ENCODE data around the gene SYMPK.

Gene SYMPK

DNA sequence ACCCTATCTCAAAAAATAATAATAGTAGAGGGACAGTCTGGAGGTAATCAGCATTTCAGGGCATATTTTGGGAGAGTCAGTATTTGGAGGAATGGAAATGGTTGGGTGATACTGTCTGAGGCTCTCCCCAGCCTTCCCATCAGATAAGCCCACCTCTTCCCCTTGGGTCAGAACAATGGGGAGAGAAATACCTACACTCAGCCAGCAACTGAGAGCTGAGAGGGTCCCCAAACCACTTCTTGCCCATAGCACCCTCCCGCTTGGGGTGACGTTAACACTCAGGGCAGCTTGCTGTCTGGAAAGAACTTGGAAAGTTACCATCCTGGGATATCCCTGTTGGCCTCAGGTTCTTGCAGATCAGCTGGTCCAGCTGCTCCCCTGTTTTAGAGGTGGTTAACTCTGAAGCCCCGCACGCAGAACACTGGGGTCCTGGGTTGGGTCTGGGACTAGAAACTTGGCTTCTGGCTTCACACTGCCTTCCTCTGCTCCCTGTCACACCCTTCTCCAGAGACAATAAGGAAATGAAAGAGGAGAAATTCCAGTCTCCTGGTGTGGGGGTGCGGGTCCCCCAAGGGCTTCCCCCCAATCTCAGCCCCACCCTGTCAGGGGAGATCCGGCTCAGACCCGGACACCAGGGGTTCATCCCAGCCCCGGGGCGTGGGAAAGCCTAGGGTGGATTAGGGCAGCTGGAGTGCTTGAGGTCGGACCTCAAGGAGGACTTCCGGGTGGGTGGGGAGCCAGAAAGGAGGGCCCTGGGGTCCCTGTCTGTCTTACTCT lies 3.6 kb upstream of the SYMPK start:
- no peak for DNase-seq

DNA sequence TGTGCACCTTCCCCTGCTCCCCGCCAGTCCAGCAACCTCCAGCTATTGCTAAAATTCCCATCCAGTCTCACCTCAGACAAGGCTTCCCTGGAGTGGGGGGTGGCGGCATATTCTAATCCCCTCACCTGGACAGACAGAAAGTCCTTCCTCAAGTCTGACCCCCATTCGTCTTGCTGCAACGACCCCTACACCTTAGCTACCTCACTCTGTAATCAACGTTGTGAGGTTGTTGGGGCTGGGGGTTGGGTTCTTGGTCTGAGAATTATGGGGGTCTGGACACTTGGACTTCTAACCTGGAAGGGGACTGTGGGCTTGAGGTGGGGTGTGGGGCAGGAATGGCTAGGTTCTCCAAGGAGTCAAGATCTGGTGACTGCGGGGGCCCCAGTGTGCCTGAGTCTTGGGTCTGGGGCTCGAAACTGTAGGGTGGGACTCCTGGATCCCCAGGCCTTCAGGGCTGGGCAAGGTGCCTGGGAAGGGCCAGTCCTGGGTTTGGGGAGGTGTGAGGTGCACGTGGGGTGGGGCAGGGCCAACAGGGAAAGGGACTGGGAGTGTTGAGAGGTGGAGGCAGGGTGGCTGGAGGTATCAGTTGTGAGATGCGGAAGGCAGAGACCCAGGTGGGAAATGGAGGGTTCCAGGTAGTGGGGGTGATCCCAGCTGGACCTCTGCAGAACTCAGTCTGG lies 2.5 kb upstream of the SYMPK start:
- no peak for DNase-seq

GRCh38 chr19:45864629-45865082 lies 1.7 kb upstream of the SYMPK start:
- no peak for DNase-seq

- peak; percentile 80 for DNase-seq
These were observed 1.1 kb upstream of the SYMPK start, which contains the start of gene FOXA3 for GRCh38 chr19:45863840-45864628. TSS of gene FOXA3 (plus strand) at chr19:45864326. CDS start at chr19:45864457, 131 bp downstream.

DNA sequence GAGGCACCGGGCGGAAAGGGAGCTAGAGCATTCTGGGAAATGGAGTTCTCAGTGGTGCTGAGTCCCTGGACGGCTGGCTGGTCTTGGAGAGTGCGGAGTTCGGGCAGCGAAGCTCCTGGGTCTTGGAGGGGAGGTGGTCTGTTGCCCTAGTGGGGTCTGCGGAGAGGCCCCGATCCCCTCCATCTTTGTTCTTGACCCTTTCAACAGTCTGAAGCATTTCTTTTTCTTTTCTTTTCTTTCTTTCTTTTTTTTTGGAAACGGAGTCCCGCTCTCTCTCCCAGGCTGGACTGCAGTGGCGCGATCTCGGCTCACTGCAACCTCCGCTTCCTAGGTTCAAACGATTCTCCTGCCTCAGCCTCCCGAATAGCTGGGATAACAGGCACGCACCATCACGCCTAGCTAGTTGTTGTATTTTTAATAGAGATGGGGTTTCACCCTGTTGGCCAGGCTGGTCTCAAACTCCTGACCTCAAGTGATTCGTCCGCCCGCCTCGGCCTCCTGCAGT lies 440 bp upstream of the SYMPK start:
- DNase-seq: no peak

- no peak for DNase-seq
These were observed 730 bp downstream of the SYMPK start for GRCh38 chr19:45862271-45862563.

DNA sequence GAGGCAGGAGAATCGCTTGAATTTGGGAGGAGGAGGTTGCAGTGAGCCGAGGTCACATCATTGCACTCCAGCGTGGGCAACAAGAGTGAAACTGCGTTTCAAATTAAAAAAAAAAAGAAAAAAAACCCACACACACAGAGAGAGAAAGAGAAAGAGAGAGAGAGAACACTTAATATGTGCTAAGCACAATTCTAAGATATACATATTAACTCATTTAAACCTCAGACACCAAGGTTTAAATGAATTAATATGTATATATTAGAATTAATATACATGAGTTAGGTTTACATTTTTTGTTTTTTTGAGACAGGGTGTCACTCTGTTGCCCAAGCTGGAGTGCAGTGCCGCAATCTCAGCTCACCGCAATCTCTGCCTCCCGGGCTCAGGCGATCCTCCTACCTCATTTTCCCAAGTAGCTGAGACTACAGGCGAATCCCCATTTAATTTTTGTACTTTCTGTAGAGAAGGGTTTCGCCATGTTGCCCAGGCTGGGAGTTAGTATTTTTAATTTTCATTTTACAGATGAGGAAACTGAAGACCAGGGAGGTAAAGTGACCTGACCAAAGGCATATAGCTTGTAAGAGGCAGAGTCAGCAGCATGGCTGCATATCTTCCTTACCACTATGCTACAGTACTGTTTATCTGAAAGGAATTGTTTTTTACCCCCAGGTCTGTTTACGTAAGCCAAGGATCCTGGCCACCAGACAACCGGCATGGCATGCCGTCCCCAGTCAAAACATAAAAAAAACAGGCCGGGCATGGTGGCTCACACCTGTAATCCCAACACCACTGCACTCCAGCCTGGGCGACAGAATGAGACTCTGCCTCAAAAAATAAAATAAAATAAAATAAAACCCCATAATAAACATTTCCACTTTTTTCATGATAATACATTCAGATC lies 2.3 kb downstream of the SYMPK start:
- DNase-seq: no peak

DNA sequence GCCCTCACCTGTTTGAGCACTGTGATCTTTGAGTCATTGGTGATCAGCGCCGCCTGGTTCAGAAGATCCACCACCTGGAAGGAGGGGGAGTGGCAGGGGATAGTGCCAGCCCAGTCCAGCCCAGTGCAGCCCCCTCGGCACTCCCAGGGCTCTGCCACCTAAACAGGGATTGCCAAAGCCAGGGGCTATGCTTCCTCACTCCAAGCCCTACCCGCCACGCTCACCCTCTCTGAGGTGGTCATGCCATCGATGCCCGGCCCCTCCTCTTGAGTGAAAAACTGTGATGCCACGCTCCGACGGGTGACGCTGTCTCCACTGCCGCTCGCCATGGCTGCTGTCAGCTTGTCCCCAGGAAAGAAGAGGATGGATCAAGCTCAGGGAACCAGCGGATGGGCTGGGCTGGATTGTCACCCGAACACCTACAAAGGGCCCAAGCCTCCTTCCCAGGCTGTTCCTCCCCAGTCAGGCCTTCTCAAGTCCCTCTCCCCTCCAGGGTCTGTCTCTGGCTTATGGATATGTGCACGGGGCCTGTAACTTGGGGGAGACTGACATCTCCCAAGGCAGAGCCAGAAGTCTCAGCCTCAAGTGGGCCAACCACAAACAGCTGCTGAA lies 8.7 kb downstream of the SYMPK start:
- DNase-seq: no peak

- no peak for DNase-seq
These were observed 10.0 kb downstream of the SYMPK start for GRCh38 chr19:45852983-45853382.

DNA sequence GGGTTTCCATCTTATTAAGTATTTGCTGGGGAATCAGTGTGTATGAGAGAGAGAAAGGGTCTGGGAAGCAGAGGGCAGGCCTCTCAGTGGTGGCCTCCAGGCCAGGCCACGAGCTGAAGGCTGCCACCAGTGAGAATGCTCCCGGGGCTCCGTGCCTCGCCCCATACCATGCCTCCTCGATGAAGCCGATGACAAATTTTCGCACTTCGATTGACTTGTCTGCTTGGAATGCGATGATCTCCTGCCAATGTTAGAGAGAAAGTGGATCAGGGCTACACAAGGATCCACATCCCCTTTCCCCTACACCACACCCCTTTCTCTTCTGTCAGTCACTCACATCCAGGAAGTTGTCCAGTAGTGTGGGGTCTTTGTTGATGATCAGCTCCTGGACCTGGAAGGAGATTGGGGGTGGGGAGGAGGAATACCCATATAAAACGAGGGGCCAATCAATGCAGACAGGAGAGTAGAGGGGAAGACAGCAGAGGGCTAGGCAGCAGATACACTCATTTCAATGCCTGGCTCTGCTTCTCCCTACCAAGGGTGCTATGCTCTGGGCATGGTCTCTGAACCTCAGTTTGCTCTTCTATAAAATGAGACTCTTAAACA lies 10.7 kb downstream of the SYMPK start:
- DNase-seq: no peak

DNA sequence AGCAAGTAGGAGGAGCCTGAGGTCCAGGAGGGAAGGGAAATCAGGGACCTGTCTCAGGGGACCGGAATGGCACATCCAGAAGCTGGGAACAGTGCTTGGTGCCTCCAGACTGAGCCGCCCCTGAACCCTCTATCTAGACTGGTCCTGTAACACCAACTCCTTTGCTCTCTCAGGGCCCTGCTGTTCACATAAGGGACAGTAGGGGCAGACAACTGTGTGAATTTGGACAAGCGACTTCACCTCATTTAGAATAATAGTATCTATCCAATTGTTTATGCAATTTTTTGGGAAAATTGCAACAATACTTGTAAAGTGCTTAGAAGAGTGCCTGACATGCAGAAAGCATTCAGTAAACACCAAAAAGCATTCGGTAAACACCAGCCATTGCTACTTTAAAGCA lies 14.0 kb downstream of the SYMPK start:
- no peak for DNase-seq

DNA sequence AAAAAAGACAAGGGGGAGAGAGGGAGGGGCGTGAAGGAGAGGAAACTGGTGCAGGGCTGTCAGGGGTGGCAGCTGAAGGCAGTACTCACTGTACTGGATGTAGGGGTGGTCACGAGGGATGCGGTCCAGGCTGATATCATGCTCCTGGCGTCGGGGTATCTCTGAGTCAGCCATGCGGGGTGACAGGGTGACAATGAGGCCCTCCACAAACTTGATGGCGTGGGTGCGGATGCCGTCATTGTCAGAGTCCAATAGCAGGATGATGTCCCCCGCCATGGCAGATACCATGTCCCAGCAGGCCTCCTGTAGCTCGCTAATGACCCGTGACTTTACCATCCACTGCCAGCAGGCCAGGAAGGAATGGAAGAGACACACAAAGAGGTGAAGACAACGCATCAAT lies 15.3 kb downstream of the SYMPK start:
- no peak for DNase-seq

GRCh38 chr19:45842198-45842597 lies 20.7 kb downstream of the SYMPK start:
- no peak for DNase-seq

GRCh38 chr19:45834970-45835369 lies 28.0 kb downstream of the SYMPK start:
- no peak for DNase-seq

DNA sequence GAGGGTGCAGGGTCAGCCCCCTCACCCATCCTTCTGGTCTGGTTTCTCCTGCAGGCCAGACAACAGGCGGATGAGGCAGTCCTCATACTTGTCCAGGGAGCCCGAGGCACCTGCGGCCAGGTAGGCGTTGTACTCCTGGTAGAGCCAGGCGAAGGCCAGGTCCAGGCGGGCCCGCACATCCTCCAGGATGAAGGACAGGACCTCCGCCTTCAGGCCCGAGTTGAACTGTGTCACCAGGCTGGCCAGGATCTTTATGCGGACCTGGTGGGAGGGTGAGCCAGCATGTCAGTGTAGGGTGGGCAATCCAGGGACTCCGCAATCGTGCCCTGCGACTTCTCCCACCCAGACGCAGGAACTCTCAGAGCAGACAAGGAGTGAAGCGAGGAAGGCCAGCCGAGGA lies 34.0 kb downstream of the SYMPK start:
- no peak for DNase-seq

DNA sequence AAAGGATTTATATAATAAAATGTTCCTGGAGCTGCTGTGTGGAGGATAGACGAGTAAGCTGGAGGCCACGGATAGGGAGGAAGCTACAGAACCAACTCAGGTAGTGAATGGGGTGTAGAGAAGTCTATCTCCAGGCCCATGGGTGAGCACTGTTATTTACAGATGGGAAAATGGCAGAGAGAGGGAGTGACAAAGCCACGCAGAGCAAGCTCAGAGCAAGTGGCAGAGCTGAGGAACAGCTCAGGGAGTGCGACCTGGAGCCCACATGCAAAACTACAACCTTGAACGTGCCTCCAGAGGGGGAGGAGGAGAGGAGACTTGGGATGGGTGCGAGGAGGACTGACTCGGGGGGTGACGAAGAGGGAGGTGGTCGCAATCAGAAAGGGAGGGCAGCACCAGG lies 34.4 kb downstream of the SYMPK start:
- no peak for DNase-seq

DNA sequence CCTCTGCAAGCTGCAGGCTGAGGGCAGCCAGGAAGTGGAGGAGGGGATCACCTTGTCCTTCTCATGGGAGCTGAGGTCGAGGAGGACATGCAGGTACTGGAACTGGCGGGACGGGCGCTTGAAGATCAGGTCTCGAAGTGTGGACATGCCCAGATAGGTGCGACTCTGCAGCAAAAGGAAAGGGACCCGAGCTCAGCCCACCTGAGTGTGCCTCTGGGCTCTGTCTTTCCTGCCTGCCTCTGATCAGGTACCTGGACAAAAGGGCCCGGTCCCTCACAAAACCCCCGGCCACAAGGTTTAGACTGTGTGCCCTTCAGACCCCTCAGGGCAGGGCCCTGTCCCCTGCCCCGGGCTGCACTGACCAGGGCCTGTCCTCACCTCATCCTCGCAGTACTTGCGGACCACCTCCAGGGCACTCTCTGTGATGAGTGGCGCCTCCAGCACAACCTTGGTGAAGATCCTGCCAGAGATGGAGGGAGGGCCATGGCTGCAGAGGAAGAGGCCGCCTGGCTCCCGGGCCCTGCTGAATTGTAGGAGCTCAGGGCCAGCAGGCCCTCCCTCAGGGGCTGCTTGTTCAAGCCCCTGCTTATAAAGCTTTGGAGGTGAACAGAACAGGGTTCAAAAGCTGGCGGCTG lies 35.4 kb downstream of the SYMPK start:
- DNase-seq: no peak

- no peak for DNase-seq
These were observed 36.0 kb downstream of the SYMPK start for GRCh38 chr19:45826934-45827333.

- DNase-seq: no peak
These were observed 36.7 kb downstream of the SYMPK start for GRCh38 chr19:45825917-45826893.

GRCh38 chr19:45825263-45825605 lies 37.7 kb downstream of the SYMPK start:
- DNase-seq: no peak
